ENCODE results near the gene NDUFAB1.
"Not testable (repeated sequence)": the region's sequence is repeated elsewhere in the genome, so short reads cannot be mapped to it uniquely, and the experiment has no call there.

The NDUFAB1 gene

GRCh38 chr16:23544436-23544835 lies 51.7 kb downstream of the NDUFAB1 start:
- Histone ChIP-seq H3K27ac (no peak overlapping the region), H3K9me3 (no peaks in the 10 kb centered on the region), H3K4me3 (no peak overlapping the region), H3K27me3 (no peaks in the 10 kb centered on the region), H3K36me3 (peaks cover 16 to 96% (median 63%) of the 10 kb centered on the region in 3 donors), H3K4me1 (no peaks in the 10 kb centered on the region)
- no peak for DNase-seq
- intact Hi-C loops (cut with DNase I; ENCODE audit: low total_unique reads): no loop called here
- TF ChIP-seq CTCF (IDR thresholded peaks at IDR 0.05): no peak

- H3K27ac ChIP-seq; DNase-seq; intact Hi-C loops (cut with DNase I; ENCODE audit: low total_unique reads); H3K4me1 ChIP-seq; H3K27me3 ChIP-seq; H3K9me3 ChIP-seq; H3K4me3 ChIP-seq: not testable (repeated sequence)
- peaks cover 2 to 92% (median 66%) of the 10 kb centered on the region in 3 donors for H3K36me3 ChIP-seq
These were observed 55.3 kb downstream of the NDUFAB1 start for GRCh38 chr16:23540817-23541178.

GRCh38 chr16:23539984-23540816 lies 55.9 kb downstream of the NDUFAB1 start:
- H3K9me3 ChIP-seq: no peaks in the 10 kb centered on the region
- H3K4me1 ChIP-seq: no peaks in the 10 kb centered on the region
- intact Hi-C loops (cut with DNase I; ENCODE audit: low total_unique reads): no loop called here
- no peak for TF ChIP-seq CTCF (IDR thresholded peaks at IDR 0.05)
- H3K27me3 ChIP-seq: no peaks in the 10 kb centered on the region
- no peak for DNase-seq
- peaks cover 4 to 92% (median 64%) of the 10 kb centered on the region in 3 donors for H3K36me3 ChIP-seq
- H3K27ac ChIP-seq: no peak overlapping the region
- H3K4me3 ChIP-seq: no peak overlapping the region

- intact Hi-C loops (cut with DNase I; ENCODE audit: low total_unique reads): no loop called here
- Histone ChIP-seq H3K27ac (no peak overlapping the region), H3K4me3 (no peak overlapping the region), H3K36me3 (peaks cover 17 to 92% (median 64%) of the 10 kb centered on the region in 3 donors), H3K9me3 (no peaks in the 10 kb centered on the region), H3K4me1 (no peaks in the 10 kb centered on the region), H3K27me3 (no peaks in the 10 kb centered on the region)
- TF ChIP-seq CTCF (IDR thresholded peaks at IDR 0.05): no peak
- no peak for DNase-seq
These were observed 57.2 kb downstream of the NDUFAB1 start for GRCh38 chr16:23538919-23539278.

- no peak overlapping the region for H3K27ac ChIP-seq
- TF ChIP-seq CTCF (IDR thresholded peaks at IDR 0.05): no peak
- no peaks in the 10 kb centered on the region for H3K27me3 ChIP-seq
- H3K4me3 ChIP-seq: no peak overlapping the region
- intact Hi-C loops (cut with DNase I; ENCODE audit: low total_unique reads): no loop called here
- DNase-seq: no peak
- H3K36me3 ChIP-seq: peaks cover 30 to 92% (median 66%) of the 10 kb centered on the region in 3 donors
- no peaks in the 10 kb centered on the region for H3K4me1 ChIP-seq
- H3K9me3 ChIP-seq: no peaks in the 10 kb centered on the region
These were observed 58.7 kb downstream of the NDUFAB1 start for GRCh38 chr16:23537390-23537789.

GRCh38 chr16:23535901-23536300 lies 60.2 kb downstream of the NDUFAB1 start:
- TF ChIP-seq CTCF (IDR thresholded peaks at IDR 0.05): no peak
- peaks cover 40 to 94% (median 71%) of the 10 kb centered on the region in 3 donors for H3K36me3 ChIP-seq
- intact Hi-C loops (cut with DNase I; ENCODE audit: low total_unique reads): no loop called here
- no peak overlapping the region for H3K4me3 ChIP-seq
- H3K9me3 ChIP-seq: no peaks in the 10 kb centered on the region
- no peaks in the 10 kb centered on the region for H3K4me1 ChIP-seq
- no peaks in the 10 kb centered on the region for H3K27me3 ChIP-seq
- DNase-seq: no peak
- H3K27ac ChIP-seq: no peak overlapping the region

Measured in tibial artery (tissue), 4 donors.